Activated naive CD8-positive, alpha-beta T cell treated with anti-CD3 and anti-CD28 coated beads, Interleukin-2, amount 10 ng/mL, durations not matched to agents 7 days and 5 days (primary cell): ENCODE measurements around the gene ADAMTS9. TPM values are rescaled to one million over a fixed set of nuclear protein-coding genes. Genes with fewer than 3 reads are reported as not detected.
"Not testable (repeated sequence)": the region's sequence is repeated elsewhere in the genome, so short reads cannot be mapped to it uniquely, and the experiment has no call there.

ENCODE experiments used
- ATAC-seq: fragments of 150-1000 bp; cut with Tn5 transposase; one replicate; pipeline ENCODE4 v1.10.0; 2021; ENCODE audit warnings: low read depth, moderate library complexity
- POLR2A ChIA-PET: fragments of 350-600 bp; sonication (Branson Sonifier 250); formaldehyde crosslinking; loops from one replicate; lab custom pipeline; 2021; ENCODE audit warnings: antibody characterized with exemption; lab: Charles Lee
- DNase-seq: peaks from one replicate; pipeline ENCODE4 v3.0.0; 2021
- H3K27ac Mint-ChIP-seq: one replicate; pipeline ENCODE4 v1.8.0; 2022; ENCODE audit warnings: mild to moderate bottlenecking, mixed read lengths
- H3K27me3 Mint-ChIP-seq: one replicate; pipeline ENCODE4 v1.8.0; 2022; ENCODE audit warnings: mild to moderate bottlenecking, moderate library complexity, mixed read lengths
- H3K36me3 Mint-ChIP-seq: one replicate; pipeline ENCODE4 v1.8.0; 2021; ENCODE audit warnings: mild to moderate bottlenecking, mixed read lengths
- H3K4me1 Mint-ChIP-seq: one replicate; pipeline ENCODE4 v1.8.0; 2021; ENCODE audit warnings: mixed read lengths
- H3K4me3 Mint-ChIP-seq: one replicate; pipeline ENCODE4 v1.8.0; 2022; ENCODE audit warnings: mild to moderate bottlenecking, moderate library complexity, mixed read lengths
- H3K9me3 Mint-ChIP-seq: one replicate; pipeline ENCODE4 v1.8.0; 2021; ENCODE audit warnings: mixed read lengths
- total RNA-seq, 2 experiments: library from RNA; stranded (reverse); gene quantifications; one replicate each; pipeline ENCODE4 v1.2.3, GENCODE V29; 2021

Gene ADAMTS9
- total RNA-seq, 2 experiments from 2014 or later: not detected

- Mint-ChIP-seq H3K4me3 (no peak overlapping the region), H3K36me3 (no peaks in the 10 kb centered on the region), H3K27me3 (no peaks in the 10 kb centered on the region), H3K4me1 (no peaks in the 10 kb centered on the region), H3K9me3 (peaks cover 2% of the 10 kb centered on the region), H3K27ac (no peak overlapping the region)
- no peak for DNase-seq
- POLR2A ChIA-PET: no interaction called here
- no peak for ATAC-seq
These were observed 132.4 kb downstream of the ADAMTS9 start for GRCh38 chr3:64555351-64555750.

DNA sequence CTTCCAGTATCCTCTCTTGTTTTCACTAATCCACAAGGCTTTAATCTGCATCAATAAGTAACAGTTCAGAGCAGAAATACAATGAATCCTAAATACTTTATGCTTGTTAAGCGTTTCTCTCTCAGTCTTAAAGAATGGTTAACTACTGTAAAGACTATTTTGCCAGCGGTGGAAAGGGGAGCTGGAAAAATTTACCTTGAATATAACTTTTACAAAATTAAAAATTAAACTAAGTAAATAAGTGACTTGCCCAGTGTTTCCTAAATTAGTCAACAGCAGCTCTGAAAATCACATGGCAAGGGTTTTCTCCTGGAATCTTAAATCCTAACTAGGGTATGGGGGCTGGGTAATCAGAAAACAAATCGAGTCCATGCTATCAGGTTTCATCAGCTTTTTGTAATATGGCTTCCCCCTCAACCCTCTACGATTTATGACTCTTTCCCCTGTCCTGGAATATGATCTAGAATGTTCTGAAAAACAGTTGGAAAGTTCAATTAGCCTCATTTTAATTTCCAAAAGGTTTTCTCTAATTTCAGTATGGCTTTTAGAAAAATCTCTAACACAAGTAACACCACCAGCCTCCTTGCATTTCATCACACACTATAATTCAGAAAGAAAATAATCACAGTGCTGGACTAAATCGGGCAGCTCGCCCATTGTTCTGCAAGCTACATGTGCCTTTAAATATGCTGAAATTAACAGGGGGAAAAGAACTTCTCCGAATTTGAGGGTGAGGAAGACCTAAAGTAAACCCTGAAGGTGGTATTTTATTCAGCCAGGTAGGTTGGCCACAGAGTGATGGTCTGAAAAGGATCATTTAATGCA is 133.5 kb downstream of the ADAMTS9 start:
- no peak overlapping the region for H3K4me3 Mint-ChIP-seq
- H3K27me3 Mint-ChIP-seq: no peaks in the 10 kb centered on the region
- no peaks in the 10 kb centered on the region for H3K36me3 Mint-ChIP-seq
- POLR2A ChIA-PET: no interaction called here
- DNase-seq (no peak), ATAC-seq (no peak)
- no peaks in the 10 kb centered on the region for H3K4me1 Mint-ChIP-seq
- peaks cover 2% of the 10 kb centered on the region for H3K9me3 Mint-ChIP-seq
- no peak overlapping the region for H3K27ac Mint-ChIP-seq

DNA sequence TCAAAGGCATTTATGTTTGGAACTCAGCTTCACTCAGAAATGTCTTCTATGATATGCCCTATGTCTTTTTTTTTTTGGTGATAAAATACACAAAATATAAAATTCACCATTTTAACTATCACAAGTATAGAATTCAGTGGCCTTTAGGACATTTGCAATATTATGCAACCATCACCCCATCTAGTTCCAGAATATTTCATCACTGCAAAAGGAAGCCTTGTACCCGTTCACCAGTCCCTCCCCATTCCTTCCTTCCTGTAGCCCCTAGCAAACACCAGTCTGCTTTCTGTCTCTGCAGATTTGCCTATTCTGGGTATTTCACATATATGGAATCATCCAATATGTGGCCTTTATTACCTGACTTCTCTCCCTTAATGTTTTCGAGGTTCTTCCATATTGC is 134.8 kb downstream of the ADAMTS9 start:
- Mint-ChIP-seq H3K27me3 (no peaks in the 10 kb centered on the region), H3K27ac (no peak overlapping the region), H3K4me3 (no peak overlapping the region), H3K9me3 (peaks cover 2% of the 10 kb centered on the region), H3K4me1 (no peaks in the 10 kb centered on the region), H3K36me3 (no peaks in the 10 kb centered on the region)
- ATAC-seq (no peak), DNase-seq (no peak)
- POLR2A ChIA-PET: no interaction called here

GRCh38 chr3:64552160-64552559 is 135.6 kb downstream of the ADAMTS9 start:
- Mint-ChIP-seq H3K4me1 (no peaks in the 10 kb centered on the region), H3K27ac (no peak overlapping the region), H3K27me3 (no peaks in the 10 kb centered on the region), H3K36me3 (no peaks in the 10 kb centered on the region), H3K9me3 (peaks cover 2% of the 10 kb centered on the region), H3K4me3 (no peak overlapping the region)
- ATAC-seq: no peak
- POLR2A ChIA-PET: no interaction called here
- no peak for DNase-seq

GRCh38 chr3:64551697-64552096 is 136.1 kb downstream of the ADAMTS9 start:
- no peaks in the 10 kb centered on the region for H3K36me3 Mint-ChIP-seq
- POLR2A ChIA-PET: no interaction called here
- H3K27me3 Mint-ChIP-seq: no peaks in the 10 kb centered on the region
- H3K4me3 Mint-ChIP-seq: no peak overlapping the region
- ATAC-seq (no peak), DNase-seq (no peak)
- no peaks in the 10 kb centered on the region for H3K4me1 Mint-ChIP-seq
- H3K9me3 Mint-ChIP-seq: peaks cover 2% of the 10 kb centered on the region
- H3K27ac Mint-ChIP-seq: no peak overlapping the region

DNA sequence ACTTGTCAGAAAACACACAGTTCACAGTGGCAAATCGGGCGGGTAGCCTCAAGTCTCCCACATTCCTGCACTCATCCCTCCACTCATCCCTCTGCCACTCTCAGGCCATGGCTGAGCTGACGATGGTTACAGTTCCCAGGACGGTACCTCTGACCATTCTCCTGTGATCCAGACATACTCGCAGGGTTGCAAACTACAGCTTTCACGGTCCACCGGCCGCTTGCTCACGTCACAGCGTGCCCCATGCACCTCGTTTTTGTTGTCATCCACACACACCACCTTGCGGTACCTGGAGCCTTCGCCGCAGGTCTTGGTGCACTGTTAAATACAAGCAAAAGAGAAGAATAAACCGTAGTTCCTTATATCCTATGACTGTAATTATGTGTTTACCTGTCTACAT is 137.1 kb downstream of the ADAMTS9 start:
- Mint-ChIP-seq H3K27ac (no peak overlapping the region), H3K36me3 (no peaks in the 10 kb centered on the region), H3K4me3 (no peak overlapping the region), H3K9me3 (peaks cover 2% of the 10 kb centered on the region), H3K27me3 (no peaks in the 10 kb centered on the region), H3K4me1 (no peaks in the 10 kb centered on the region)
- DNase-seq (no peak), ATAC-seq (no peak)
- POLR2A ChIA-PET: no interaction called here

- Mint-ChIP-seq H3K9me3 (peaks cover 1% of the 10 kb centered on the region), H3K27me3 (no peaks in the 10 kb centered on the region), H3K36me3 (no peaks in the 10 kb centered on the region), H3K27ac (no peak overlapping the region), H3K4me1 (no peaks in the 10 kb centered on the region), H3K4me3 (no peak overlapping the region)
- POLR2A ChIA-PET: no interaction called here
- DNase-seq (no peak), ATAC-seq (no peak)
These were observed 137.9 kb downstream of the ADAMTS9 start for GRCh38 chr3:64549869-64550268.

GRCh38 chr3:64548200-64548889 is 139.5 kb downstream of the ADAMTS9 start:
- POLR2A ChIA-PET: no interaction called here

GRCh38 chr3:64546856-64547255 is 140.9 kb downstream of the ADAMTS9 start:
- no peaks in the 10 kb centered on the region for H3K4me1 Mint-ChIP-seq
- H3K9me3 Mint-ChIP-seq: peaks cover 2% of the 10 kb centered on the region
- H3K36me3 Mint-ChIP-seq: no peaks in the 10 kb centered on the region
- no peak overlapping the region for H3K4me3 Mint-ChIP-seq
- DNase-seq (no peak), ATAC-seq (no peak)
- H3K27ac Mint-ChIP-seq: no peak overlapping the region
- H3K27me3 Mint-ChIP-seq: no peaks in the 10 kb centered on the region
- POLR2A ChIA-PET: no interaction called here

More at GRCh38 chr3:64548200-64548889, 139.5 kb downstream of the ADAMTS9 start:
- Mint-ChIP-seq H3K27ac (no peak overlapping the region), H3K9me3 (peaks cover 2% of the 10 kb centered on the region), H3K4me1 (no peaks in the 10 kb centered on the region), H3K27me3 (no peaks in the 10 kb centered on the region), H3K36me3 (no peaks in the 10 kb centered on the region), H3K4me3 (no peak overlapping the region)
- no peak for DNase-seq
- no peak for ATAC-seq

- H3K9me3 Mint-ChIP-seq, ATAC-seq, POLR2A ChIA-PET, H3K27me3 Mint-ChIP-seq, H3K36me3 Mint-ChIP-seq, H3K4me3 Mint-ChIP-seq, H3K4me1 Mint-ChIP-seq, DNase-seq, H3K27ac Mint-ChIP-seq: not testable (repeated sequence)
These were observed 142.6 kb downstream of the ADAMTS9 start for GRCh38 chr3:64545239-64545638.

DNA sequence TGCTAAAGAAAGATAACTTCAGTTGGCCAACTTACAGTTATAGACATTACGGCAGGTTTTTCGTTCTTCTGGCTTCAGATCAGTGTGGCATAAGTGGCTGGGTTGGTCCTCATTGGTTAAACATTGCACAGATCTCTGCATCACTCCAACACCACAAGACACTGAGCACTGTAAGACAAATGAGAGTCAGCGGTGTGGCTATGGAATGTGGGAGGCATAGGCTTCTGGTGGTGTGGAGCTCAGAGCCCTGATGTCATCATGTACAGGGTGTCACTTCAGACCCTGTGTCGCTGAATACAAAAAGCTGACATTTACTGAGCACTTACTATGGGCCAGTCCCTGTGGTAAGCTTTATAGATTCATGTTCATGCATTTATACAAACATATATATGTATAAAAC is 146.0 kb downstream of the ADAMTS9 start:
- peaks cover 2% of the 10 kb centered on the region for H3K9me3 Mint-ChIP-seq
- H3K4me3 Mint-ChIP-seq: no peak overlapping the region
- H3K27me3 Mint-ChIP-seq: no peaks in the 10 kb centered on the region
- DNase-seq: no peak
- H3K36me3 Mint-ChIP-seq: no peaks in the 10 kb centered on the region
- POLR2A ChIA-PET: no interaction called here
- no peak overlapping the region for H3K27ac Mint-ChIP-seq
- ATAC-seq: no peak
- no peaks in the 10 kb centered on the region for H3K4me1 Mint-ChIP-seq

DNA sequence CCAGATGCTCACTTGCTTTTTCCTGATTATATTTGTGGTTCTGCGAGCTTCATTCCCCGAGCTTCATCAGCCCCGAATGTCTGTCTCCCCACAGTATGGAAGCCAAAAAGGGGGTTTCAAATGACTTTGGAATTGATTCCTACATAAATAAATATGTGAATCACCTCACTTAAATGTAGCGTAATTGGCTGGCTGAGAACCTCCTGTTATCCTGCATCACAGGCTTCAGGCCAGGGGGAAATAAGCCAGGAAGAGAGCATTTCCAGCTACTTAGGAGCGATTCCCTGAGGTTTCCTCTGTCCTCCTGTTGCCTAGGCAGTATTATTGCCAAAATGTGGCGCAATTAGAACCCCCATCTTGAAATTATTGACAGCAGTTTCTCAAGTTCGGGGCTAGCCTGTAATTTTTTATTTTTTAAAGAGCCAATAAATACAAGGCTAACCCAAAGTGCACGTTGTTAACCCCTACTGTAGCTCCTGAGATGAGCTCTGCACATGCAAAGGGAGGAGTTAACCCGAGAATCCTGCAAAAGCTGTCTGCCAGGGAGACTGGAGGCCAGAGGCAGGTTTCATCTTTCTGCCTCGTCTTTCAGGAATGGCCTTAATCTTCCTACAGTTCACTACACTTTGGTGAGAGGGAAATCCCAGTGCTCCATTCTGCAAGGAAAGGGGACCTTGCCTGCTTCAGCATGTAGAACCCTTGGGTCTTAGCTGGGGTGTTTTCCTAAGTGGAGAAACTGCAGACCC is 148.2 kb downstream of the ADAMTS9 start:
- no peak overlapping the region for H3K27ac Mint-ChIP-seq
- no peaks in the 10 kb centered on the region for H3K36me3 Mint-ChIP-seq
- H3K27me3 Mint-ChIP-seq: no peaks in the 10 kb centered on the region
- peaks cover 1% of the 10 kb centered on the region for H3K9me3 Mint-ChIP-seq
- no peak for DNase-seq
- H3K4me1 Mint-ChIP-seq: no peaks in the 10 kb centered on the region
- H3K4me3 Mint-ChIP-seq: no peak overlapping the region
- no peak for ATAC-seq
- POLR2A ChIA-PET: no interaction called here

DNA sequence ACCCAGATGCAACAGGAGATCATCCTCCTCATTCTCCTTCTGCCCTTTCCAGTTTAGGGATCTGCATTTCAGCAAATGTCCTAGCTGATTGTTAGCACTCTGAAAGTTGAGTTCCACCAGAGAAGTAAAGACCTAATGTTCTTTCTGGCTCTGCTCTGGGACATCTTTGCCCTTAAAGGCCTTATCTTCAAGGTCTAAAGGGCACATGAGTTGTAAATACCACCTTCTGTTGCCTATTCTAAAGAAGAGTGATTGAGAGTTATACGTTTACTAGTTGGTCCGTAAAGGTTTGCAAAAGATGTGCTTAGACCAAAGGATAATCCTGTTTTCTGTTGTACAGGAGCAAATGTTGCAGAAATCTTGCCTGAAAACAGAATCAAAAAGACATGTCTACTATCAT is 151.6 kb downstream of the ADAMTS9 start:
- Mint-ChIP-seq H3K27ac (no peak overlapping the region), H3K4me1 (peaks cover 2% of the 10 kb centered on the region), H3K4me3 (no peak overlapping the region), H3K27me3 (peaks cover 4% of the 10 kb centered on the region), H3K9me3 (no peaks in the 10 kb centered on the region), H3K36me3 (no peaks in the 10 kb centered on the region)
- no peak for DNase-seq
- no peak for ATAC-seq
- POLR2A ChIA-PET: no interaction called here
